Stomach smooth muscle (tissue), 2 donors: Measurements from ENCODE around the gene TARBP1.

Source experiments
- H3K27ac ChIP-seq: one replicate; pipeline ENCODE4 v1.7.0; 2013; ENCODE audit warnings: mild to moderate bottlenecking, low read length, inconsistent platforms
- H3K27me3 ChIP-seq, 2 donors: one replicate each; pipeline ENCODE4 v1.7.0; 2013; ENCODE audit warnings: low read length in 2 of 2; ENCODE audit not compliant: insufficient read depth in 2 of 2, control insufficient read depth in 1 of 2
- H3K36me3 ChIP-seq, 2 donors: one replicate each; pipeline ENCODE4 v1.7.0; 2013; ENCODE audit warnings: low read length in 2 of 2; ENCODE audit not compliant: control insufficient read depth in 2 of 2, insufficient read depth in 2 of 2
- H3K4me1 ChIP-seq: one replicate; pipeline ENCODE4 v1.7.0; 2013; ENCODE audit warnings: low read length; ENCODE audit not compliant: control insufficient read depth, insufficient read depth
- H3K4me3 ChIP-seq, 2 donors: one replicate each; pipeline ENCODE4 v1.7.0; 2013; ENCODE audit warnings: low read length in 2 of 2
- H3K9ac ChIP-seq, 2 donors: one replicate each; pipeline ENCODE4 v1.7.0; 2013; ENCODE audit warnings: low read length in 2 of 2, mild to moderate bottlenecking in 1 of 2
- H3K9me3 ChIP-seq, 2 donors: one replicate each; pipeline ENCODE4 v1.7.0; 2013; ENCODE audit warnings: low read length in 2 of 2; ENCODE audit not compliant: control insufficient read depth in 2 of 2
- donor health status: healthy.
- donor health status: Pancreatic carcinoma.

The TARBP1 gene

DNA sequence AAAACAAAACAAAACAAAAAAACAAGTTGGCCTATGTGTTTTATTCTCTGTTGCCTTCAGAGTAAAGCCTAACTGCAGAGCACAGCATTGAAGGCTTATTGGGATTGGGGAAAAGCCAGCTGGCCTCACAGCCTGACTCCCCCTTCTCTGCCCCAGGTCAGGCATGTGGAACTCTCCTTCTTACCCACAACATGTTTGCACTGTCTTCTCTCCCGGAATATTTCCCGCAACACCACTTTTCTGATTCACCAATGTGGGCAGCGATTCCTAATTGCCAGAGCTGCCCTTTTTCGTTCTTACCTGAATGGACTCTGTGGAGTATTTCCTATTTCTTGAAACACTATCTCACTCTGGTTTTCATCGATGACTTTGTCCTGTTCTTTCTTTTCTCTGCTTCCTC is 2.8 kb upstream of the TARBP1 start:
- H3K4me1 ChIP-seq = peaks cover 7% of the 10 kb centered on the region
- no peaks in the 10 kb centered on the region for H3K36me3 ChIP-seq
- no peak overlapping the region for H3K4me3 ChIP-seq
- H3K9me3 ChIP-seq = no peaks in the 10 kb centered on the region
- no peaks in the 10 kb centered on the region for H3K27me3 ChIP-seq
- H3K9ac ChIP-seq = no peak overlapping the region
- no peak overlapping the region for H3K27ac ChIP-seq

DNA sequence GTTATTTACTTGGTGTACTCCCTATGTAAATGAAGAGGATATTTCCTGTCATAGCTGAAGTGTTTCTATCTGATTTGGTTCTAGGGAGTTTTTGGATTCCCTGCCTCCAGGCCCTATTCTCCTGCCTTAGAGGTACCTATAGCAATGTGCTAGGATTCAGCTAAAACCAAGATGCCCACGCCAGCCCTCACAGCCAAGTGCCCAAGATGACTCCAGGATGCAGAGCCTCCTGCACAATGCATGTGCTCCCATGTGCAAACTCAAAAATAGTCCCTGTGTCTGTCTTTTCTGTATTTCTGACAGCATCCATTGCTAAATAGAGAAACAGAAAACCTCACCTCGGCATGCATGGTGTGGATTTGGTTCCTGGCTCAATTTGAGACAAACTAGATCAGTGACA is 887 bp upstream of the TARBP1 start:
- H3K9me3 ChIP-seq = no peaks in the 10 kb centered on the region
- no peaks in the 10 kb centered on the region for H3K36me3 ChIP-seq
- no peak overlapping the region for H3K4me3 ChIP-seq
- H3K9ac ChIP-seq = no peak overlapping the region
- no peak overlapping the region for H3K27ac ChIP-seq
- H3K4me1 ChIP-seq = peaks cover 7% of the 10 kb centered on the region
- H3K27me3 ChIP-seq = no peaks in the 10 kb centered on the region

DNA sequence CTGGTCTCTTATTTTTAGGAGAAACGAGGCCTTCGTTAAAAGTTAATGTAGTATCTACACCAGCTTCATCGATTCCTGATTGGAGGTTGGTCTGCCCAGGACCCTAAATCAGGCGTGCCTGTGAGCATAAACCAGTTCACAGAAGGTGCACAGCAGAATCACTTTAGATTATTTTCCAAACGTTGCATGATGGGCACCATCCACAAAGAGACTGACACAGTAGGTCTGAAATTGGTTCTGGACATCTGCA is 256 bp upstream of the TARBP1 start:
- Histone ChIP-seq H3K27me3 (no peaks in the 10 kb centered on the region), H3K4me3 (peak overlapping the region; percentile 60 to 83), H3K36me3 (no peaks in the 10 kb centered on the region), H3K9me3 (no peaks in the 10 kb centered on the region), H3K27ac (no peak overlapping the region), H3K4me1 (peaks cover 7% of the 10 kb centered on the region), H3K9ac (peak overlapping the region; percentile 13 to 52)

DNA sequence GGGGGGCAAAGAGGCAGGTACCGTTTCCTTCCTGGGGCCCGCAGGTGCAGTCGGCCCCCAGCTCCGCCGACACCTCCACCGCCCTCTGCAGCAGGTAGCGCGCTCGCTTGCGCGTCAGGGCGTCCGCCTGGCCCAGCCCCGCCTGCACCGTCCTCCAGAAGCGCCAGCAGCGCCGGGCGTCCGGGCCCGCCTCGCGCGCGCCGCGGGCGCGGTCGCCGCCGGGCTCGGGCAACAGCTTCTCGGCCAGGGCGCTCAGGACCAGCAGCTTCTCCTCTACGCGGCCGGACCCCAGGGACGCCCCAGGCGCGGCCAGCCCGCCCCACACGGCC is 863 bp downstream of the TARBP1 start:
- Histone ChIP-seq H3K27ac (peak overlapping the region; percentile 32), H3K9me3 (no peaks in the 10 kb centered on the region), H3K27me3 (no peaks in the 10 kb centered on the region), H3K4me1 (peaks cover 7% of the 10 kb centered on the region), H3K4me3 (peak overlapping the region; percentile 52 to 83), H3K9ac (peak overlapping the region; percentile 43 to 49), H3K36me3 (no peaks in the 10 kb centered on the region)

DNA sequence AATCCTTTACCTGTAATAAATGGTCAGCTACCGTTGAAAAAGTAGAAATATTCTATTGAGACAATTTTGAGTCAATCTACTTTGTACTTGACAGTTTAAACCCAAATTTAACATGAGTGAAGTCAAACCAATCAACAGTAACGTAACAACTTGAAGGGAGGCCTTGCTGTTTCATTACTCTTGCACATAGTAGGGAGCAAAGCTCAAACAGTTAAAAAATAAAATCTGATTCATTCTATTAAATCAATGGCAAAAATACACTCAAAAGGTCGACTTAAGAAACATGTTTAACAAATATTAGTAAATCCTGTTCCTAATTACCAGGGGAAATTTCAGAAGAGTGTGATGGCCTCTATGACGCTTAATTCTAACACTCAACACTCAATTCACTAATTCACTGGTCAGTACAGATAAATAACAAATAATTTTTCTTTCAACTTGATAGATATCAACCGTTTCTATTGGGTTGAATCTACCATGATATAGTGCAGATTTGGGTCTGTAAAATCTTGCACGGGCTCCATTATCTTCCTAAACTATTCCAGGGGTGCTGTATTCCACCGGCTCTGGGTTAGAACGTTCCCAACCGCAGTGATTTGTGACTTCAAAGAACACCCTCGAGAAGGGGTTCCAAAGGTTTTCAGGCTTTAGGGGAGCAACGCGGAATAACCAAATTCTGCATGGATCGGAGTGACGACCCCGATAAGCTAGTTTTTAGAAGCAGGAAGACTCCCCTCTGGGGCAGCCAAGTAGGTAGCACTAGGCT is 1.4 kb downstream of the TARBP1 start:
- Histone ChIP-seq H3K4me1 (peaks cover 7% of the 10 kb centered on the region), H3K36me3 (no peaks in the 10 kb centered on the region), H3K9me3 (no peaks in the 10 kb centered on the region), H3K27ac (peak overlapping the region; percentile 32), H3K9ac (peak overlapping the region; percentile 43 to 49), H3K4me3 (peak overlapping the region; percentile 52 to 83), H3K27me3 (no peaks in the 10 kb centered on the region)

DNA sequence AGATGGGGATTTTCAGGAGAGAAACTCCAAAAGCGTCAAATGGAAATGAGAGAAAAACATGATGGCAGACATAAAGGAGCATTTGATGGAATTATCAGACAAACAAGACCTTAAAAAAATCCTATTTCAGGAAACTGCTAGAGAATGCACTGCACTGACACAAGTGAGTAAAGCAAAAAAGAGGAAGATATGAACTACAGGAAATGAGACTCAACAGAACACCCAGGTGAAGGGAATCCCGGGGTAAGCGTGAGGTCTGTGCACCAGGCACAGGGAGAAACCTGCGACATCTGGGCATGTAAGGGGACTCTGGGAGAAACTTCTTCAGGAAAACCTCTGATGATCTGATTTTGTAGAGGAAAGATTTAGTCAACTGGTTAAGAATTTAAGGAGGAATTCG is 2.8 kb downstream of the TARBP1 start:
- Histone ChIP-seq H3K36me3 (no peaks in the 10 kb centered on the region), H3K9ac (no peak overlapping the region), H3K4me1 (peaks cover 7% of the 10 kb centered on the region), H3K27me3 (no peaks in the 10 kb centered on the region), H3K27ac (no peak overlapping the region), H3K9me3 (no peaks in the 10 kb centered on the region), H3K4me3 (no peak overlapping the region)

DNA sequence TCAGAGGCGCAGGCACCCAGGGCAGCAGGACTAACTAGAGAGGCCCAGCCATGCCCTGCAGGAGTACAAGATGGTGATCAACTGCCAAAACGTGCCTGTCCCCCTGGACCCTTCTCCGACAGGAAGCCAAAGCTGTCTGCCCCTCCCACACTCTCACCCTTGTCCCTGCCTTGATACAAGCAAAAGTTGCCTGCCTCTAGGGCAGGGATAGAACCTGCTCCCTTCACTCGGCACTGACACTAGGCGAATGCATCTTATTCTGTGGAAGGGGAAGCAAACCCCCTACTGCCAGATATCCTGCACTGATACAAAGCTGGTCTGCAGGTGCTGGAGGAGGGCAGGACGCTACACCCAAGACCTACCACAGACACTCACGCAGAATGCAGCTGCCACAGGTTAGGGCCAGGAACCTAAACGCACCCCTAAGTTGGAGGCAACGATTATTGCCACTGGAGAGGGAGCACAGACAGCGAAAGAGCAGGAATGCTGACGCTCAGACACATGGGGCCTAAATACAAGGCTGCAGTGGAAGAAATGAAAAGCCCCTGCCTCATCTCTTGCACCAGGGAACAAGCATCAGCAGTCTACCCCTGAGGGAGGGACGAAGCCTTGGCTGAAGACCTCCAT is 3.7 kb downstream of the TARBP1 start:
- Histone ChIP-seq H3K4me1 (peaks cover 7% of the 10 kb centered on the region), H3K36me3 (no peaks in the 10 kb centered on the region), H3K27ac (no peak overlapping the region), H3K4me3 (no peak overlapping the region), H3K27me3 (no peaks in the 10 kb centered on the region), H3K9ac (no peak overlapping the region), H3K9me3 (no peaks in the 10 kb centered on the region)

DNA sequence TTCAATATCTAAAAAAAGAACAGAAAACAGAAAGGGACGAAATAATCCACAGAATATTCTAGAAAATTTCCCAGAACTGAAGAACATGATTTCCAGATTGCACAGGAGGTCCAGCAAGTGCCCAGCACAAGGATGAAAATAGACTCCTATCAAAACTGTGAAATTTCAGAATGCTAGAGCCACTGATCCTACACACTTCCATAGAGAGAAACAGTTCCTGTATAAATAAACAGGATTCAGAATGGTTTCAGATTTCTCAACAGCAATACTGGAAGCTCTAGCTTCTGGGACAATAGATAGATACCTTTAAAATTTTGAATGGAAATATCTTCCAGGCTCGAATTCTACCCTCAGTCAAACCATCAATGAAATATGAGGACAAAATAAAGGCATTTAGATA is 4.6 kb downstream of the TARBP1 start:
- Histone ChIP-seq H3K4me1 (peaks cover 7% of the 10 kb centered on the region), H3K9me3 (no peaks in the 10 kb centered on the region), H3K4me3 (no peak overlapping the region), H3K9ac (no peak overlapping the region), H3K27me3 (no peaks in the 10 kb centered on the region), H3K36me3 (no peaks in the 10 kb centered on the region), H3K27ac (no peak overlapping the region)

DNA sequence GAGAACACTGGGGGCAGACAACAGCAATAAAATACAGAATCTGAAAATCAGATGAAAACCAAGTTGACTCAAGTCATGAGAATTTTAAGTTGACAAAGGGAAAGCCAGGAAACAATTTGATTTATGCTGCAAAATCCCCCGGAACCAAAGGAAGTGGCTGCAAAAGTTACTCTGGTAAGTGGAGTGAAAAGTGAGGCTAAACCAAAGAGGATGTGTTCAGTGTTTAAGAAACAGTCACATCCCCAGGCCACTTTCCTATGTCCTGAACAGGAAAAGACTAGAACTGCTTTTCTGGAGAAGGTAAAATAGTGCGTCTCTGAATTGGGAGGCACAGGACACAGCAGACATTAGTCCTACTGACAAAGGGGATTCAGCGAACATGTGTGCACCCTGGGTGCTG is 5.9 kb downstream of the TARBP1 start:
- Histone ChIP-seq H3K9me3 (no peaks in the 10 kb centered on the region), H3K4me3 (no peak overlapping the region), H3K4me1 (peaks cover 3% of the 10 kb centered on the region), H3K27me3 (no peaks in the 10 kb centered on the region), H3K9ac (no peak overlapping the region), H3K36me3 (no peaks in the 10 kb centered on the region), H3K27ac (no peak overlapping the region)

DNA sequence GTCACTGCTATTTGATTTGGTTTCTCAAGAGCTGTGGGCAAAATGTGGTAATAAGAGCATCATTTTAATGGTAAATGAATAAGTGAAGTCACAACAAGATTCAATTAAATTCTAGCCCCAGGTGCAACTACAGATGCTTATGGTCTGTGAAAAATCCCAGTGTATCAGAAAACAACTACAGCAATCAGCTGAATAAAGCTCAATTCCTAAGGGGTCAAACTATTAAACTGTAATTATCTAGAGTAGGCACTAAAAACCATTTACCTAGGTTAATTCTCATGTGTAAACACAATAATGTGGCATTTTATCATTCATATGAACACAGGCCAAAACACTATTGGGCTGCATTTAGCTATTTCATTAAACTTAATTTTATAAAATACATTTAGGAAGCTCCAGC is 9.6 kb downstream of the TARBP1 start:
- Histone ChIP-seq H3K9ac (no peak overlapping the region), H3K4me3 (no peak overlapping the region), H3K4me1 (no peaks in the 10 kb centered on the region), H3K36me3 (peaks cover 3 to 7% of the 10 kb centered on the region in 2 donors), H3K27me3 (no peaks in the 10 kb centered on the region), H3K9me3 (no peaks in the 10 kb centered on the region), H3K27ac (no peak overlapping the region)

DNA sequence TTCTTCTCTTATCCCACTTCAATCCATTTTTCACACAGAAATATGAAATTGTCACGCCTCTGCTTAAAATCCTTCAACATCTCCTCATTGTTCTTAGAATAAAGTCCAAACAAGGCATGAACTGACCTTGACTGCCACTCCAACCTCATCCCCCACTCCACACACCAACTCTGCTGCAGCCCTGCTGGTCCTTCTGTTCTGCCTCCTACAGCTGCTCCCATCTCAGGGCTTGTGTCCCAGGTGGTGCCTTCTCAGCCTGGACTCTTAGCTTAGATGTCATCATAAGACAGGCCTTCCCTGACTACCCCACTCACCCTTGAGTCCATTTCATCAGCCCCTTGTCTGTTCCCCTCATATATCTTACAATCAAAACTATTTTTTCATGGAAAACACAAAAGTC is 10.4 kb downstream of the TARBP1 start:
- peaks cover 3 to 7% of the 10 kb centered on the region in 2 donors for H3K36me3 ChIP-seq
- no peaks in the 10 kb centered on the region for H3K4me1 ChIP-seq
- no peaks in the 10 kb centered on the region for H3K9me3 ChIP-seq
- no peaks in the 10 kb centered on the region for H3K27me3 ChIP-seq
- no peak overlapping the region for H3K4me3 ChIP-seq
- no peak overlapping the region for H3K27ac ChIP-seq
- H3K9ac ChIP-seq = no peak overlapping the region
